HCEC 1CT (cell line): ENCODE data around the gene GMDS.

Source experiments
- DNase-seq: peaks from one replicate; pipeline ENCODE4 v3.0.0-alpha.2; 2017

GMDS gene

DNA sequence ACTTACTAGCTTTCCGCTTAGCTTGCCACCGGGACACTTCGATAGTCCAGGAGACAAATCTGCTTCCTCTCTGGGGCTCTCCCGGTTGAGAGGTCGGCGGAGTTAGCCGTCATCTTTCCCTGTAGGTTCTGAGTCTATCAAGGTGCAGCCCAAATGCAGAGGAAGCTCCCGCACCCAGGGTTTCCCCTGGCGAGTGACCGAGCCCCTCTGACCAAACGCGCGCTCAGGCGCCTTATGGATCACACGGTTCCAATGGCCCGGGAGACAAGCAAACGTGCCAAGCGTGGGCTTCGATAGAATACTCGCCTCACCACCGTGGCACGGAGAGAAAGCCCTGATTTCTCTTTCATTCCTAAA, 651.5 kb downstream of the GMDS start:
- no peak for DNase-seq

DNA sequence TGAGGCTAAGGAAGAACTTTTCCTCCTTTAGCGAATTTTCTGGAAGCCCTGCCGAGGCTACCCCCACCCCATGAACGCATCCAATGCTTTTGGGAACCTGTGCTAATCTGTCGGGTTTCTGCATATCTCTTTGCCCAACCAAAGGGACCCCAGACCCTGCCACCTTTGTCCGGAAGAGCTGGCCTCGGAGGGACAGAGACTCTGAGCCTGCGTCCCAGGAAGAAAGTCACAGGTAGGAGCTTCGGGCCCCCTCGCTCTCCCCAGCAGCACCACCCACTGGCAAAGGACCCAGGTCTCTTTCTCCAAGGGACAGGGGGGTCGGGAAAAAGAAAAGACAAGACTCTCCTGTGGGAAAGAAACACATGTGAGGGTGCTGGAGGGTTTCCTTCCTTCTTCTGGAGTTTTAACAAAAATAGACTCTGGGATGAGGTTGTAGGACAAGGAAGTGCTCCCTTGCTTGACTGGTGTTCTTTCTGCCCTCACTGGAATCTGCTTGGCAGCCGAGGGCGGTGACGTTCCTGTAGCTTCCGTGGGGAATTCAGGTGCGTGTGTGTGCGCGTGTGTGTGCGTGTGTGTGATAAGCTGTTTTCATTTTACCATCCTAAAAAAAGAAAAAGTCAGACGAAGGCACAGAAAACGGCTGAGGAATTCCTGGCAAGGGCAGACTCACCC, 652.0 kb downstream of the GMDS start:
- no peak for DNase-seq

DNA sequence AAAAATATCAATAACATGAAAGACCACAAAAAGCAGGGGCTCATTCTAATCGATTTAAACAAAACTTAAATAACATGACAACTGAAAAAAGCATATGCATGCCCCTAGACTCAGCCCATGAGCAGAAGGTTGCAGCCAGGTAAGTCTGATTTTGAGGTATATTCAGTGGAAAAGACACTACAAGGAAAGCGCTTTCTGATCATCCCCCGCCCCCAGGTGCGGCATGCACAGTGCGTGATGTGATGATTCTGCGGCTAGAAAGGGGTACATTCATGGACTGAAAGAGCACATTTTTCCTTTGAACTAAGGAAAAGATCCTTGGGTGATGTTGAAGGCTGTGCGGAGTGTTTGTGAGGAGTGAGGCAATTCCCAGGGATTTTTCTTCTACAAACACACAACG, 652.6 kb downstream of the GMDS start:
- no peak for DNase-seq

DNA sequence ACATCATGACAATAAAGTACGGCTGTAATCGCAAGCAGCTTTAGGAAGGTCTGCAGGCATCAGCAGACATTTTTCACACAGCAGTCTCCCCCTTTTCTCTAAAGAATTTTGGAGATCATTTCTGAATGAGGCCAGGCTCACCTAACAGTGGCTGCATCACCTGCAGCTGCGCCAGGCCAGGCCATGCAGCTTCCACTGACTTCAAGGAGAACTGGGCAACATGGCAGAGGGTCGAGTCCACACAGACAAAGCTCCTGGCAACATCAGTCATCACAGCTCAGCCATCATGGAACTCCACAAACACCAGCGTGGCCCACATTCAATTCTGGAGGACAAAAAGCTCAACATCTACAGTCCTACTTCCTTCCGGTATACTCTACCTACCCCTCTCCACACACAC, 653.5 kb downstream of the GMDS start:
- DNase-seq: no peak

DNA sequence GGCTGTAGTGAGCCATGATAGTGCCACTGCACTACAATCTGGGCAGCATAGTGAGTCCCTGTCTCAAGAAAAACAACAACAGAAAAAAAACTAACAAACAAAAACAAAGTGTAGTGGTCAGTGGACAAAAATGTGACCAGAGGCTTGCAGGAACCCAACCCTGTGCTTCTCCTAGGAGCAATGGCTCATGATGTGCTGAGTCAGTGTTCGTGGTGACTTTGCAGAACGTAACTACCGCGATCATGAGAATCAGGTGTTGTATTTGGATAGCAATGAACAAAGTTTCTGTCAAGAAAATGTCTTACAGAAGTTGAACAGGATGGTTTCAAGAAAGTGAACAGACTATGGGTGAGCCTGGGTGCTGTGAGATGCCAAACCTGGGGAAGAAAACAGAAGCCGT, 654.2 kb downstream of the GMDS start:
- no peak for DNase-seq

DNA sequence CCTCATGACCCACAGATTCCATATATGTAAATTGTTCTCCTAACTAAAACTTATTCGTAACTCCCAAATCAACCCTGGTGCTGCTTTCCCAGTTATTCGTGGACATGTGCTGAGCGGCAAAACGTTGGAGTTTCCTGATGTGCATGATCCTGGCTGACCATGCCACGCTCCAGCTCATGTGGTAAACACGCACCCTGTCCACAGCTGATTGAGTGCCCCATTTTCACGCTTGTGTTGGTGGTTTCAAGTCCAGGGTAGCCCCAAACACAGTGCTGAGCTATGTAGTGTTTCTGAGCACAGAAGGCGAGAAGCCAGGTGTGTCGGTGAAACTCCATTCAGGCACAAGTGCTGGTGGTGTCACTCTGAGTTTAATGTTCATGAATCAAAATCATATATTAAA, 654.8 kb downstream of the GMDS start:
- no peak for DNase-seq

DNA sequence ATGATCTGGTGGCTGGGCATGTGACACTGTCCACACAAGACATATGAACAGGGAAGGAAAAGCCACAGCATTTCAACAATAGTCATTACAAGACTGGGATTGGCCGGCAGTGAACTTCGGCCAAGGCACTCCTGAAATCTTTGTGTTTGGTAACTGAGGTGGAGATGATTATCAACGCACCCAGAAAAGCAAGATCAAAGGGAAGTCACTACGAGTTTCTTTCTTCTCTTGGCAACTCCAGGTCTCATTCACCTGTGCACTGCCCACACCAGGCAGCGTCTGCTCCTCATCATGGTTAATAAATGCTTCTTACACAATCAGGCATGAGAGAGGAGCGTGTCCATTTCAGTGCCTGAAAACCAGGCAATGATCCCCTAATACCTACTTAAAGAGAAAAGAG, 656.2 kb downstream of the GMDS start:
- no peak for DNase-seq

DNA sequence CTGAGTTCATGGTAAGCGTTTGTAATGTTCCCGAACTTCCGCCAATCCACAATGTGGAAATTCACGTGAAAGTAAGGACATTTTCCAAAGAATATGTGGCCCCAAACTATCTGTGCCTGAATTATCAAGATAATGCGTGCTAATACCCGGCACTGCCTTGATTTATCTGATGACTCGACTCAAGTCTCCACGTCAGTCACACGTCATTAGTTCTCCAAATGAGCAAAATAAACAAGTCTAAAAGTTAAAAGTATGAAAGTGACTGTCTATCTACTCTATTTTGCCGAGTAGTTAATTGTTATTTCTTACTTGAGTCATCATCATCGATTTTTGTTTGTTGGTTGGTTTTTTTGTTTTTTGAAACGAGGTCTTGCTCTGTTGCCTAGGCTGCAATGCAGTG, 657.4 kb downstream of the GMDS start:
- no peak for DNase-seq

DNA sequence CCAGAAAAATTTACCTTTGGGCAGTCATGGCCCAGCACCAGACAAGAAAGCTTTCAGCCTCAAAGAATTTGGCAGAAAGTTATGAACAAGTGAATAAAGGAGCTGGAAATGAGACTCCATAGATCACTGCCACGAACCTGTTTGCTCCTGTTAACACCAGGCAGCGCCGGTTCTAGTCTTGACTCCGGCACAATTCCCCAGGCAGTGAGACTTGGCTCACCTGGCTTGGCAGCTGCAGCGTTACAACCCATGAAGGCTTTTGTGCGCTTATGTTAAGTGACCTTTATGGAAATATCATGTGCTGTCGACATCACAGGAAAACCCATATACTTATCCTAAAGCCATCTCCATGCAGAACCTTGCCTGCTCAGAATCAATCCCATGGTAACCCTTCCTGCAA, 657.9 kb downstream of the GMDS start:
- no peak for DNase-seq

DNA sequence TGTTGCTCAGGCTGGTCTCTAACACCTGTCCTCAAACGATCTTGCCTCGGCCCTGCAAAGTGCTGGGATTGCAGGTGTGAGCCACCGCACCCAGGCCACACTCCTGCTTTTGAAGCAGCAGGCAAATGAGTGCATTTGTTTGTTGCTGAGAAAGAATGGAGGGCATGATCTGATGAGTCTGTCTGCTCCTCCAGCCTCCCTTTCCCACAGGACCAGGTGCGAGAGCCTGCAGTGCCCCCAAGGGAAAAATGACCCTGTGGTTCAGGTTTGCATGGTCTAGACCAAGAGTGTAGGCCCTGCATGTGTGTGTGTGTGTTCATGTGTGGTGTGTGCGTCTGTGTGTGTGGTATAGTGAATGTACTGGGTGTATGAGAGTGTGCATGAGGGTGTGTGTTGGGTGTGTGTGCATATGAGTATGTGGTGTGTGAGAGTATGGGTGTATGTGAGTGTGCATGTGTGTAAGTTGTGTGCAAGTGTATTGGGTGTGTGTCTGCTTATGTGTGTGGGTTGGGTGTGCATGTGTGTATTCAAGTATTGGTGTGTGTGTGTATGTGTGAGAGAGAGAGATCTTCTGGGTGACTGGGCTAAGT, 658.4 kb downstream of the GMDS start:
- no peak for DNase-seq

DNA sequence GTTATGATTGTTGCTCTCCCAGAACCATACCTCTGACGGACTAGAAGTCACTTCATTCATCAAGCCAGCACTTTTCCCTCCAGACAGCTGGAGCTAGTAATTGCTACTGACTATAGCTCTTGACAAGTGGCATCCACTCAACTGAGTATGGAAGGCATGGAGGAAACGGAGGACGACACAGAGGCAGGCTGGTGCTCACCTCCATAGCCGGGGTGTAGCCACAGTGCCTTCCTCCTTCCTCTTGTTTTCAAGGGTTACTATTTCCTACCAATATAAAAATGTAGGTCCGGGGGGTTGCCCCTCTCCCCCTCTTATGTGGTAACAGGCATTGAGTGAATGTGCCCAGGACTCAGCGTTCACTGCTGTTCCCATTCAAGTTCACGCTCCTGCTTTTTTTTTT, 659.1 kb downstream of the GMDS start:
- no peak for DNase-seq

DNA sequence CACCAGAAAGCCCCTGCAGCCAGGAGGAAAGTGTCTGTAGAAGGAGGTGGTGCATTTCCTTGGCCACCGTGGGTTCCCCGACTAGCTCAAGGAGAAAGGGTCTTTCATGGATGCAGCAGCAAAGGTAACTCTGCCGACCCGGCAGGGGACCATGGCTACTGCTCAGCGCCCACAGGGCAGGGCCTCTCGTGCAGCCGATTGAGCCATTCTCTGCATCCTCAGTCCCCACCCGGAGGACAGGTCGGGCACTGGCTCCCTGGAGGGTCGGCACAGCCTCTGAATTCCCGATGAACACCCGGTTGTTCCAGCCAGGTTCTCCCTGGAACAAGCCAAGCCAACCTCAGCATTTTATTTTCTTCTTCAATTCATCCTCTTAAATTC, 659.7 kb downstream of the GMDS start:
- DNase-seq: no peak

DNA sequence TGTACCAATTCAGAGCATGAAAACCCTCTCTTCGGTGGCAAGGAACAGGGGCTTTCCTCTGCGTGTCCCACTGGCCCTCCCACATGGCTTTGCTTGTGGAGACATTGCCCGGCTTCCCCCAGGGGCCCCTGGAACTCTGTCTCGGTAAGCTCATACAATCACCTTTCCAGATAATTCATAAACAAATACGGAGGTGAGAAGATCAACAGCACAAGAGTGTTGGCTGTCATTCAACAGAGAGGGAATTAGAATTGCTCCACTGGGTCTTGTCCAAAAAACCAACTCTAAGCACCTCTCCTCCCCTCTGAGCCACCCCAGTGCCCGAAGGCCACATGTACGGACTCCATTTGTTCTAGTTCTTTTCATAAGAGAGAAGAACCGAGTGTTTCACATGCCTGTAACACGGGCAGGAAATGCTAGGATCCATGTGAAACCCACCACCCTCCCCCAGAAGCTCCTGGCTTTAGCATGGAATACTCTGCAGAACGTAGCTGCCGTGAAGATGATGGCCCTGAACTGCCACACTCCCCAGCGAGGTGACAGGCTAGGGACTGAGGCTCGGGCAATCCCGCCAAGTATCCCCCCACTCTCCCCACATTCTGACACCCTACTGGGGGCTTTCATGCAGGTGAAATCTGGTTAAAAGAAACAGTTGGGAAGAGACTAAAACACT, 660.3 kb downstream of the GMDS start:
- no peak for DNase-seq

DNA sequence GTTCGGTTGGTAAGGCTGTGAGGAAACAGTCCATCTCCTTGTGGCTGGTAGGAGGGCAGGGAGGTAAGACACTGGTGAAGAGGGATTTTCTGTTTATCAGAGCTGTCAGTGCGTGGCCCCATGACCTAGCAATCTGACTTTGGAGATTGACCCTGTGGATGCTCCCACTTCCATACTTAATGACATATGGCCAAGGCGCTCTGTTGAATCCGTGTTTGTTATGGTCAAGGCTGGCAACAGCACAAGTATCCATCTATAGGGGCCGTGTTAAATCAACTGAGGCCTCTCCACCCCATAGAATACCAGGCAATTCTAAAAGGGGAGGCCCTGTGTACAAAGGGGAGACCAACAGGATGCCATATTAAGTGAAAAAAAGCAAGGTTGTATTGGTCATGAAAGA, 661.3 kb downstream of the GMDS start:
- DNase-seq: no peak

DNA sequence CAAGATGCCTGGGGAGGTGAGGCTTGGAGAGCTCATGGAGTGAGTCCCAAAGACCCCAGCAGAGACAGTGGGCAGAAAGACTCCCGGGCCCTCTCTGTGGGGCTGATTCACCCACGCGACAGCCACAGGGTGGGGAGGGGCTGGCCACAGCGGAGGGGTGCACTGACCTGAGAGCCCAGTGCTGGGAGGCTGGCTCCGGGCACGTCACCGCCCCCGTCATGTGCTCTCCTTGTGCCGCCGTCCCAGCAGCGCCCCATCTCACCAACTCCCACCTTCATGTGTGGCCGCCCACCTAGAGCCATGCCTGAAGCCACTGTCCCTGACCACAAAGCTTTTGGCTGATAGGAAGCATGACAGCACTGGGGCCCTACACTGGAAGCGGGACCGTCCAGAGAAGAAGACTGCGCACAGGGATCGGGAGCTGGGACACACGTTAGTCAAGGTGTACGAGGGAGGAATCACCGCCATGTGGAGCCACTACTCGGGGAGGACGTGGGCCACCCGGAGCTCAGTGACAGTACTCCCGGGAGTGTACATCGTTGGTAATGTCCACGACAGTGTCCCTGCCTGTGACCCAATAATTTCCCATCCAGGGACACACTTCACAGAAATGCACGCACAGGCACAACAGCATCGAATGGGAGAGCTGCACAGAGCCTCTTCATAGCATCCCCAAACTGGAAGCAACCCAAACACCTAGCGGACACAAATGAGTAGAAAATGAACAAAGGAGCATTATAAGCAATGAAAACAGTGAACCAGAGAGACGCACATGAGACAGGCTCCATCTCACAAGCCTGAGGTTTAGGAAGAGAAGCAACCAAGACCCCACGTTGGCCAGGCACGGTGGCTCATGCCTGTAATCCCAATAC, 664.0 kb downstream of the GMDS start:
- no peak for DNase-seq

DNA sequence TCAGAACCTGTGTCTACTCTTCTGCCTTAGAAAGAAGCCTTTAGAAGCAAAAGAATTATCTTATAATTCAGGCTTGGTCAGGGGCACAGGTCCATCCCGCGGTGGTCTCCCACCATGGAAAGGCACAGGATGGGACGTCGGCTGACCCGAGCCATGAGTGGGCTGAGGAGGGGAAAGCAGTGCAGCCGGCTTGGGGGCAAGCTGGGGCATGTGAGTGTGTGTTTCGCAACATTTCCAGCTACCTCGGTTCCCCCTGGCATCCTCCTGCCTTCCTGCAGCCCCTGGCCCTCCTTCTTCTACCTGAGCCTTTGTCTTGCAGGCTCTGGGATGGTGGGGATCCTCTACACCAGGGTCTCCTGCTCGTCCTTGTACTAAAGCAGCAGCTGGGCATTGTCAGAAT, 664.8 kb downstream of the GMDS start:
- DNase-seq: no peak

DNA sequence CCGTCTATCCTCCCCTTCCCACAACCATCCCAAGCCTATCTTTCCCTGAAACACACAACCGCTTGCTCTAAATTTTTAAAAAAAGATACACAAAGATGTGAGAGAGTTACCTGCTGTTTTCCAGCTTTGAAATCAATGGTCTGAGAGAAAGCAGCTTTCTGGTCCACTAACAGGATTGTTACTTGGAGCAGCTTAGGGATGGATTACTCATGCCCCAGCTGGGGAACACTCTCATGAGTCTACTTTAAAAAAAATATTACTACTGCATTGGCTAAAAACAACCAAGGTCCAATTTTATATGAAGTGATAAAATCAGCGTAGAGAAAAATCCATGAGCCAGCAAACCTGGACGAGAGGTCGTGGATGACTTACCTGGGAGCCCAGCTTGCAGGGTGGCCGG, 665.3 kb downstream of the GMDS start:
- no peak for DNase-seq

DNA sequence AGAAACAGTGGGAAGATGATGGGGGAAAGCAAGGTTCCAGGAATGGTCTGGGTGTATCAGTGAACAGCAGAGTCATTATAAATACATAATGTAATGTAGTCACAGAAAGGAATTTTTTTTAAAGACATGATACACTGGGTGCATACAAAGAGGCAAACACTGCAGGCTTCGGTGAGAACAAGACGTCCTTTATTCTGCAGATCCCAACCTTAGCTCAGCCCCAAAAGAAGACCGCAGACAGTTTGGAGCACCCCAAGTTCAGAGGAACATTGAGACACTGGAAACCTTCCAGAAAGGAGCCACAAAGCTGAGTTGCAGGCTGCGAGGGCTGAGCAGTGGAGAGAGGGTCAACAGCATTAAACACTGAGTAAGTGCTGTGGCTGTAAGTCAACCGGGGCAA, 666.3 kb downstream of the GMDS start:
- DNase-seq: no peak

DNA sequence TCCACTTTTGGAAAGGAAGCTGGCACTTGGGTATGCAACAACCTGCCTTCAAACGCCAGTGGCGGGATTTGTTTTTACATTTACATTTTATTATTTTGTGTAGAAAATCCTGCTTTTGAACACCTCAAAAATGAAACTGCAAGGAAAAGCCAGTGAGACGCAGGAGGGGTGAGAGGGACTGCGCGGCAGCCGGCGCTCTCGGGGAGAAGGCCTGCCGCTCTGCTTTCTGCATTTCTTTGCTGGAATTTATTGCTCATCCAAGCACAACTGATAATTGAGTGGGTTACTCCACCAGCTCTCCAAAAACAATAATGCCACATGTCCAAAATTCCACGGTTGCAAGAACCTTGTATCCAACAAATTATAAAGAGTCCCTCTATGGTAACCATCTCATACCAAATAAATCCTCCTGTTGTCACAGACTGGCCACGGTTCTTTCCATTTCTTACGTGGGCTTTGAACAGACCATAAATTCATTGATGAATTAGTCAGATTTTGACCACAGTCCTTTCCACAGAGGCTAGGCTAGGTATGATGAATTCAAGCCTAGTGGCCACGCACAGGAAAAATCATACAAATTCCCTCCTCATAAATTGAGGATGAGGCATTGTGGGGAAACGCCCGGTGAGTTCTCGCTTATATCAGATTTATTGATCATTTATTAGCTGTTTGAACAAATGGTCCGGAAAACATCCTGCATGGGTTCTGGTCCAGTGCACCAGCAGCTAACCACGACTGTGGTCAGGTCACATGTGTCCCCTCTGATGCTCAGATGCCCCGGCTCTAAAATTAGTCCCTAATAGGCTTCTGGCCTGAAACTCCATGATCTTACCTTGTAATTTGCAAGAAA, 667.3 kb downstream of the GMDS start:
- DNase-seq: no peak

DNA sequence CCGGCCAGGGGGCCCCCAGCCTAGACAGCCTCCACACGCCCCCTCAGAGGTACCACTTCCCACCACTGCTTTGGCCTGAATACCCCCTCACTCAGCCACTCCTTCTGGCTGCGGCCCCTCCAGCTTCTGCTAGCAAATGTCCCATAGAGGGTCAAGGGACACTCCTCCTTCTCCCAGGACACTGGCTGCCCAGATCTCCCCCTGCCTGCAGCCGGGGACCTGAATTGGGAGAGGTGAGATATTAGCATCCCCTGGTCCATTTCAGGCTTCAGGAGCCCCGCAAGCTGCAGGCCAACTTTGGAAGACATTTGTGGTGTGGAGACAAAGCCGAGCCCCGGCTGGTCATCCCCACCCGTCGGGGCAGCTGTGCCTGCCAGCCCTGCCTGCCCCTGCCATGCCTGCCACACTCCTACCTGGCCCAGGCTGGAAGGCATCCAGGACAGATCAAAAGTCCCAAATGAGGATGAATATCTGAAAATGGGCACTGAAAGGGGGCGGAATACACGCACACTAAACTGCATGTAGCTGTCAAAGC, 668.2 kb downstream of the GMDS start:
- DNase-seq: no peak

DNA sequence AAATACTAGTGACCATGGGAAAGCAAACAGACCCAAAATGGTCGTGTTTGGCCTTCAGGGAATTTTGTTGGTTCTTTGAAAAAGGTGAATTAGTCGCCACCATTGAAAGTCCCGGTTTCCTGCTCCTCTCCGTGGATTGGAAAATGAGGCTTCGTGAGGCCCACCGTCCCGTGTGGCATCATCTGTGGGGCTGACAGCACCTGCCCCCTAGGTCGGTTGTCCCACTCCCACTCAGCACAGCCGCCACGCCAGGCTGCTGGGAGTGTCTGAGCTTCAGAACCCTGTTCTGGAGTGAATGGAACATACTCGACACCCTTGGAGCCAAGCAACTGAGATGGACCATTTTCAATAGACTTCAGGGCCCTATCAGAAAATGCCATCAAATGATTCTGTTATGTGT, 668.7 kb downstream of the GMDS start:
- no peak for DNase-seq

DNA sequence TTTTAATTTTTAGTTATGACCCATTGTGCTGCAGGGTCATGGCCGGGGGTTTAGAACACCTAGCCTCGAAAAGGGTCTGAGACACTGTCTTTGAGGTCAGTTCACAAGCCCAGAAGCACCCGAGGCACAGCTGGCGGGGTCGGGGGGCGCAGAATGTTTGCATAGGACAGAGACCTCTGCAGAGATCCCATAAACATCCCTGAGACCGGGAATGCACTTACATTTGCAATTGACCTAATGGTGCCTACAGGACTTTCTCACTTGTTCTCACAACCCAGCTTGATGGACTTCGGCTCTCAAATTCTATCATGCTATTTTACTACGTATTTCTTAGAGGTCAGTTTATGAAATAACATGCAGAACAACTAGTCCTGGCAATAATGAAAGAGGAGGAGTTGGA, 669.2 kb downstream of the GMDS start:
- no peak for DNase-seq
